HEK293 (cell line): ENCODE results near the gene USH1G.

Experiments used
- CTCF ChIA-PET: fragments of 350-600 bp; formaldehyde crosslinking; extraction: SDS; loops from one replicate; lab custom pipeline; 2021; ENCODE audit warnings: antibody characterized with exemption; lab: Yijun Ruan, JAX
- POLR2A ChIA-PET: fragments of 300-600 bp; formaldehyde crosslinking; extraction: SDS; loops from one replicate; lab custom pipeline; 2020; ENCODE audit warnings: antibody characterized with exemption, inconsistent platforms; lab: Yijun Ruan, JAX
- H3K27ac ChIP-seq: fragments of 200-500 bp; sonication (Bioruptor generic); 2 replicates; pipeline ENCODE4 v1.5.1; 2014; ENCODE audit warnings: low read depth, low read length, control low read depth, inconsistent platforms; ENCODE audit errors: extremely low read depth
- H3K36me3 ChIP-seq, 2 experiments: fragments of 200-500 bp in 1 of 2; sonication (Bioruptor generic) in 1 of 2; 1 replicate in 1 of 2; 2 replicates in 1 of 2; pipeline ENCODE4 v1.5.1; 2014 to 2017; ENCODE audit warnings: inconsistent platforms in 2 of 2, low read length in 2 of 2; ENCODE audit not compliant: control insufficient read depth in 2 of 2, insufficient read depth in 1 of 2
- H3K4me1 ChIP-seq: fragments of 200-500 bp; sonication (Bioruptor generic); 2 replicates; pipeline ENCODE4 v1.5.1; 2014; ENCODE audit warnings: mild to moderate bottlenecking, low read length, inconsistent platforms; ENCODE audit not compliant: control insufficient read depth, insufficient read depth
- H3K4me3 ChIP-seq: 2 replicates; pipeline ENCODE4 v1.5.1; 2011; ENCODE audit warnings: low read depth, mild to moderate bottlenecking, control low read depth, low read length, moderate library complexity
- H3K9me3 ChIP-seq: fragments of 200-500 bp; sonication (Bioruptor generic); 2 replicates; pipeline ENCODE4 v1.5.1; 2014; ENCODE audit warnings: low read depth, low read length, inconsistent platforms; ENCODE audit not compliant: control insufficient read depth, insufficient read depth
- HOXD13 ChIP-seq: sonication (generic); formaldehyde crosslinking; IDR thresholded peaks from 2 replicates; pipeline ENCODE4 v1.8.0; 2022; ENCODE audit warnings: missing genetic modification reagents, borderline replicate concordance
- IKZF3 ChIP-seq: fragments of 450-650 bp; IDR thresholded peaks from 2 replicates; pipeline ENCODE4 v1.5.0; 2018; ENCODE audit warnings: missing biosample characterization, mild to moderate bottlenecking, missing genetic modification characterization, moderate library complexity
- KLF1 ChIP-seq: fragments of 450-650 bp; formaldehyde crosslinking; IDR thresholded peaks from 2 replicates; pipeline ENCODE4 v1.5.1; 2016; ENCODE audit warnings: missing biosample characterization, missing genetic modification characterization
- SCRT1 ChIP-seq: fragments of 450-650 bp; formaldehyde crosslinking; IDR thresholded peaks from 2 replicates; pipeline ENCODE4 v1.5.1; 2016; ENCODE audit warnings: missing biosample characterization, missing genetic modification characterization, borderline replicate concordance
- SP3 ChIP-seq: fragments of 450-650 bp; formaldehyde crosslinking; IDR thresholded peaks from 2 replicates; pipeline ENCODE4 v1.5.1; 2016; ENCODE audit warnings: missing biosample characterization, missing genetic modification characterization
- SP7 ChIP-seq: fragments of 450-650 bp; formaldehyde crosslinking; IDR thresholded peaks from 2 replicates; pipeline ENCODE4 v1.5.1; 2016; ENCODE audit warnings: missing biosample characterization, missing genetic modification characterization
- ZBTB10 ChIP-seq: fragments of 450-650 bp; formaldehyde crosslinking; IDR thresholded peaks from 2 replicates; pipeline ENCODE4 v1.5.1; 2016; ENCODE audit warnings: missing biosample characterization, missing genetic modification characterization
- ZBTB7A ChIP-seq: fragments of 450-650 bp; formaldehyde crosslinking; IDR thresholded peaks from 2 replicates; pipeline ENCODE4 v1.5.1; 2016; ENCODE audit warnings: low read depth, missing biosample characterization, missing genetic modification characterization
- ZNF132 ChIP-seq: fragments of 450-650 bp; formaldehyde crosslinking; IDR thresholded peaks from 2 replicates; pipeline ENCODE4 v1.5.1; 2017; ENCODE audit warnings: missing biosample characterization, missing genetic modification characterization, borderline replicate concordance
- ZNF211 ChIP-seq: fragments of 450-650 bp; formaldehyde crosslinking; IDR thresholded peaks from 2 replicates; pipeline ENCODE4 v1.5.1; 2016; ENCODE audit warnings: low read depth, missing biosample characterization, missing genetic modification characterization
- ZNF23 ChIP-seq: fragments of 450-650 bp; formaldehyde crosslinking; IDR thresholded peaks from 2 replicates; pipeline ENCODE4 v1.5.1; 2016; ENCODE audit warnings: missing biosample characterization, missing genetic modification characterization, borderline replicate concordance
- ZNF302 ChIP-seq: fragments of 450-650 bp; formaldehyde crosslinking; IDR thresholded peaks from 2 replicates; pipeline ENCODE4 v1.5.1; 2016; ENCODE audit warnings: missing biosample characterization, missing genetic modification characterization, low read depth
- ZNF324 ChIP-seq: fragments of 450-650 bp; formaldehyde crosslinking; IDR thresholded peaks from 2 replicates; pipeline ENCODE4 v1.5.1; 2016; ENCODE audit warnings: missing biosample characterization, missing genetic modification characterization
- ZNF48 ChIP-seq: fragments of 450-650 bp; formaldehyde crosslinking; IDR thresholded peaks from 2 replicates; pipeline ENCODE4 v1.5.1; 2016; ENCODE audit warnings: missing biosample characterization, missing genetic modification characterization
- ZNF510 ChIP-seq: fragments of 450-650 bp; formaldehyde crosslinking; IDR thresholded peaks from 2 replicates; pipeline ENCODE4 v1.5.1; 2018; ENCODE audit warnings: mild to moderate bottlenecking, missing genetic modification characterization, missing biosample characterization; ENCODE audit not compliant: insufficient replicate concordance
- ZNF521 ChIP-seq: fragments of 450-650 bp; formaldehyde crosslinking; IDR thresholded peaks from 2 replicates; pipeline ENCODE4 v1.5.1; 2017; ENCODE audit warnings: missing biosample characterization, mild to moderate bottlenecking, missing genetic modification characterization
- ZNF561 ChIP-seq: fragments of 450-650 bp; IDR thresholded peaks from 2 replicates; pipeline ENCODE4 v1.5.1; 2018; ENCODE audit warnings: missing biosample characterization, missing genetic modification characterization, borderline replicate concordance
- ZNF610 ChIP-seq: fragments of 450-650 bp; formaldehyde crosslinking; IDR thresholded peaks from 2 replicates; pipeline ENCODE4 v1.5.1; 2016; ENCODE audit warnings: missing biosample characterization, missing genetic modification characterization, borderline replicate concordance
- ZNF623 ChIP-seq: fragments of 450-650 bp; formaldehyde crosslinking; IDR thresholded peaks from 2 replicates; pipeline ENCODE4 v1.5.1; 2016; ENCODE audit warnings: missing biosample characterization, missing genetic modification characterization
- ZNF626 ChIP-seq: fragments of 450-650 bp; sonication (Bioruptor Pico); formaldehyde crosslinking; IDR thresholded peaks from 2 replicates; pipeline ENCODE4 v1.5.1; 2018; ENCODE audit warnings: missing biosample characterization, missing genetic modification characterization, inconsistent platforms
- ZNF664 ChIP-seq: fragments of 450-650 bp; formaldehyde crosslinking; IDR thresholded peaks from 2 replicates; pipeline ENCODE4 v1.5.1; 2016; ENCODE audit warnings: missing biosample characterization, missing genetic modification characterization
- TF ChIP-seq, protein P1 (sequence below): fragments of 450-650 bp; formaldehyde crosslinking; IDR thresholded peaks from 2 replicates; pipeline ENCODE4 v1.5.1; 2017; ENCODE audit warnings: missing biosample characterization, missing genetic modification characterization
- TF ChIP-seq, protein P2 (sequence below): fragments of 450-650 bp; formaldehyde crosslinking; IDR thresholded peaks from 2 replicates; pipeline ENCODE4 v1.5.1; 2016; ENCODE audit warnings: missing biosample characterization, missing genetic modification characterization
- TF ChIP-seq, protein P3 (sequence below): fragments of 450-650 bp; formaldehyde crosslinking; IDR thresholded peaks from 2 replicates; pipeline ENCODE4 v1.5.1; 2016; ENCODE audit warnings: missing biosample characterization, missing genetic modification characterization
- TF ChIP-seq, protein P4 (sequence below): fragments of 450-650 bp; IDR thresholded peaks from 2 replicates; pipeline ENCODE4 v1.5.1; 2018; ENCODE audit warnings: missing biosample characterization, missing genetic modification characterization

The USH1G gene

GRCh38 chr17:74922694-74923537 lies at the start of gene USH1G:
Gene USH1G (minus strand): TSS chr17:74923255. CDS start chr17:74923073, 182 bp downstream.
- Histone ChIP-seq H3K4me3 (peak within 1 kb of the TSS; percentile 37), H3K4me1 (no peaks in the 10 kb centered on the region), H3K27ac (no peak within 1 kb of the TSS), H3K9me3 (no peaks in the 10 kb centered on the region), H3K36me3 (peaks cover 0 to 5% of the 10 kb centered on the region in 2 experiments; a peak in 1 of 3 replicates)
- POLR2A ChIA-PET, result interaction anchor here (0.5 to 2.5 kb wide), 3 partner anchors 35 to 147 kb away, joined by 4 to 8 read pairs (median 5); partner anchors contain the start of genes FDXR and NAT9
- CTCF ChIA-PET, result interaction anchor here (0.5 to 6.3 kb wide), 16 partner anchors 9 to 278 kb away, joined by 3 to 69 read pairs (median 3); no protein-coding TSS in a partner anchor
- TF ChIP-seq ZNF510 (tag by site-specific recombination) (no peak), ZNF211 (tag by site-specific recombination) (no peak), SP7 (tag by site-specific recombination) (no peak), ZNF664 (tag by site-specific recombination) (no peak), ZNF521 (tag by site-specific recombination) (no peak), KLF1 (tag by site-specific recombination) (peak; percentile 40; the same call in 1 of the 2 replicates), ZNF132 (tag by site-specific recombination) (no peak), ZBTB10 (tag by site-specific recombination) (0 out of 2 replicates have a peak, but pooled peaks have one; percentile 17), SP3 (tag by site-specific recombination) (peak; percentile 61), ZNF623 (tag by site-specific recombination) (no peak), ZNF626 (tag by site-specific recombination) (no peak), SCRT1 (tag by site-specific recombination) (no peak; the same call in 1 of the 2 replicates), HOXD13 (no peak), ZBTB7A (tag by site-specific recombination) (no peak), ZNF324 (tag by site-specific recombination) (no peak), ZNF610 (tag by site-specific recombination) (no peak), ZNF48 (no peak), ZNF302 (tag by site-specific recombination) (no peak), ZNF561 (tag by site-specific recombination) (0 out of 2 replicates have a peak, but pooled peaks have one; percentile 17), IKZF3 (tag by site-specific recombination) (no peak), ZNF23 (no peak)
- TF ChIP-seq, protein P1, sequence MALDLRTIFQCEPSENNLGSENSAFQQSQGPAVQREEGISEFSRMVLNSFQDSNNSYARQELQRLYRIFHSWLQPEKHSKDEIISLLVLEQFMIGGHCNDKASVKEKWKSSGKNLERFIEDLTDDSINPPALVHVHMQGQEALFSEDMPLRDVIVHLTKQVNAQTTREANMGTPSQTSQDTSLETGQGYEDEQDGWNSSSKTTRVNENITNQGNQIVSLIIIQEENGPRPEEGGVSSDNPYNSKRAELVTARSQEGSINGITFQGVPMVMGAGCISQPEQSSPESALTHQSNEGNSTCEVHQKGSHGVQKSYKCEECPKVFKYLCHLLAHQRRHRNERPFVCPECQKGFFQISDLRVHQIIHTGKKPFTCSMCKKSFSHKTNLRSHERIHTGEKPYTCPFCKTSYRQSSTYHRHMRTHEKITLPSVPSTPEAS, result no peak
- TF ChIP-seq, protein P2, sequence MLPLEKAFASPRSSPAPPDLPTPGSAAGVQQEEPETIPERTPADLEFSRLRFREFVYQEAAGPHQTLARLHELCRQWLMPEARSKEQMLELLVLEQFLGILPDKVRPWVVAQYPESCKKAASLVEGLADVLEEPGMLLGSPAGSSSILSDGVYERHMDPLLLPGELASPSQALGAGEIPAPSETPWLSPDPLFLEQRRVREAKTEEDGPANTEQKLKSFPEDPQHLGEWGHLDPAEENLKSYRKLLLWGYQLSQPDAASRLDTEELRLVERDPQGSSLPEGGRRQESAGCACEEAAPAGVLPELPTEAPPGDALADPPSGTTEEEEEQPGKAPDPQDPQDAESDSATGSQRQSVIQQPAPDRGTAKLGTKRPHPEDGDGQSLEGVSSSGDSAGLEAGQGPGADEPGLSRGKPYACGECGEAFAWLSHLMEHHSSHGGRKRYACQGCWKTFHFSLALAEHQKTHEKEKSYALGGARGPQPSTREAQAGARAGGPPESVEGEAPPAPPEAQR (tag by site-specific recombination), result no peak
- TF ChIP-seq, protein P3, sequence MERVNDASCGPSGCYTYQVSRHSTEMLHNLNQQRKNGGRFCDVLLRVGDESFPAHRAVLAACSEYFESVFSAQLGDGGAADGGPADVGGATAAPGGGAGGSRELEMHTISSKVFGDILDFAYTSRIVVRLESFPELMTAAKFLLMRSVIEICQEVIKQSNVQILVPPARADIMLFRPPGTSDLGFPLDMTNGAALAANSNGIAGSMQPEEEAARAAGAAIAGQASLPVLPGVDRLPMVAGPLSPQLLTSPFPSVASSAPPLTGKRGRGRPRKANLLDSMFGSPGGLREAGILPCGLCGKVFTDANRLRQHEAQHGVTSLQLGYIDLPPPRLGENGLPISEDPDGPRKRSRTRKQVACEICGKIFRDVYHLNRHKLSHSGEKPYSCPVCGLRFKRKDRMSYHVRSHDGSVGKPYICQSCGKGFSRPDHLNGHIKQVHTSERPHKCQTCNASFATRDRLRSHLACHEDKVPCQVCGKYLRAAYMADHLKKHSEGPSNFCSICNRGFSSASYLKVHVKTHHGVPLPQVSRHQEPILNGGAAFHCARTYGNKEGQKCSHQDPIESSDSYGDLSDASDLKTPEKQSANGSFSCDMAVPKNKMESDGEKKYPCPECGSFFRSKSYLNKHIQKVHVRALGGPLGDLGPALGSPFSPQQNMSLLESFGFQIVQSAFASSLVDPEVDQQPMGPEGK (tag by site-specific recombination), result peak; percentile 48
- TF ChIP-seq, protein P4, sequence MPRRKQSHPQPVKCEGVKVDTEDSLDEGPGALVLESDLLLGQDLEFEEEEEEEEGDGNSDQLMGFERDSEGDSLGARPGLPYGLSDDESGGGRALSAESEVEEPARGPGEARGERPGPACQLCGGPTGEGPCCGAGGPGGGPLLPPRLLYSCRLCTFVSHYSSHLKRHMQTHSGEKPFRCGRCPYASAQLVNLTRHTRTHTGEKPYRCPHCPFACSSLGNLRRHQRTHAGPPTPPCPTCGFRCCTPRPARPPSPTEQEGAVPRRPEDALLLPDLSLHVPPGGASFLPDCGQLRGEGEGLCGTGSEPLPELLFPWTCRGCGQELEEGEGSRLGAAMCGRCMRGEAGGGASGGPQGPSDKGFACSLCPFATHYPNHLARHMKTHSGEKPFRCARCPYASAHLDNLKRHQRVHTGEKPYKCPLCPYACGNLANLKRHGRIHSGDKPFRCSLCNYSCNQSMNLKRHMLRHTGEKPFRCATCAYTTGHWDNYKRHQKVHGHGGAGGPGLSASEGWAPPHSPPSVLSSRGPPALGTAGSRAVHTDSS (tag by site-specific recombination), result no peak
